Measurements from ENCODE around the gene TARBP2. TPM values are rescaled to one million over a fixed set of nuclear protein-coding genes. Genes with fewer than 3 reads are reported as not detected.

Gene TARBP2
- total RNA-seq, 1 donor from 2014 or later = 38.3 TPM

- DNase-seq (ENCODE audit: low spot score) = no peak
These were observed 5.0 kb upstream of the TARBP2 start for GRCh38 chr12:53495903-53496751.

- no peak for DNase-seq (ENCODE audit: low spot score)
These were observed 4.4 kb upstream of the TARBP2 start for GRCh38 chr12:53496752-53497032.

- no peak for DNase-seq (ENCODE audit: low spot score)
These were observed 3.6 kb upstream of the TARBP2 start for GRCh38 chr12:53497461-53497860.

GRCh38 chr12:53498235-53498630, 2.9 kb upstream of the TARBP2 start:
- no peak for DNase-seq (ENCODE audit: low spot score)

- peak; percentile 84 for DNase-seq (ENCODE audit: low spot score)
These were observed 1.6 kb upstream of the TARBP2 start, which contains the start of gene MAP3K12 for GRCh38 chr12:53499266-53500141. MAP3K12 (minus strand) TSS chr12:53499458; CDS start chr12:53487391, 12,067 bp downstream.

- DNase-seq (ENCODE audit: low spot score) = peak; percentile 81
These were observed 824 bp upstream of the TARBP2 start for GRCh38 chr12:53500142-53500775.

- DNase-seq (ENCODE audit: low spot score) = no peak
These were observed 615 bp downstream of the TARBP2 start for GRCh38 chr12:53501615-53502181.

- no peak for DNase-seq (ENCODE audit: low spot score)
These were observed 1.2 kb downstream of the TARBP2 start for GRCh38 chr12:53502331-53502730.

GRCh38 chr12:53502983-53503728, 2.1 kb downstream of the TARBP2 start:
- no peak for DNase-seq (ENCODE audit: low spot score)

- no peak for DNase-seq (ENCODE audit: low spot score)
These were observed 3.2 kb downstream of the TARBP2 start for GRCh38 chr12:53504004-53504920.

- no peak for DNase-seq (ENCODE audit: low spot score)
These were observed 4.0 kb downstream of the TARBP2 start for GRCh38 chr12:53505086-53505485.

- DNase-seq (ENCODE audit: low spot score) = no peak
These were observed 4.7 kb downstream of the TARBP2 start for GRCh38 chr12:53505555-53506449.

GRCh38 chr12:53506450-53506785, 5.3 kb downstream of the TARBP2 start:
- no peak for DNase-seq (ENCODE audit: low spot score)

GRCh38 chr12:53506881-53507602, 6.0 kb downstream of the TARBP2 start, which contains the start of gene NPFF:
NPFF (minus strand) TSS chr12:53507484; CDS start chr12:53507474, 10 bp downstream.
- no peak for DNase-seq (ENCODE audit: low spot score)

- no peak for DNase-seq (ENCODE audit: low spot score)
These were observed 6.5 kb downstream of the TARBP2 start for GRCh38 chr12:53507603-53507885.

GRCh38 chr12:53508534-53509170, 7.6 kb downstream of the TARBP2 start:
- DNase-seq (ENCODE audit: low spot score) = peak; percentile 90

- DNase-seq (ENCODE audit: low spot score) = no peak
These were observed 9.2 kb downstream of the TARBP2 start for GRCh38 chr12:53510181-53510812.
